Heart left ventricle (tissue), 13 donors: ENCODE results near the gene AFAP1L1.

Source experiments
- POLR2A ChIP-seq, 2 donors: fragments of 450-650 bp; IDR thresholded peaks; one replicate each; pipeline ENCODE4 v1.6.1; 2017; ENCODE audit warnings: antibody characterized with exemption in 2 of 2, mild to moderate bottlenecking in 2 of 2, moderate library complexity in 2 of 2
- TF ChIP-seq, protein P1 (sequence below), 12 donors: fragments of 200-600 bp; sonication (generic) in 4 of 12; IDR thresholded peaks; one replicate each; pipeline versions ENCODE4 v1.5.0 to v1.8.0; 2018 to 2022; ENCODE audit warnings: antibody characterized with exemption in 12 of 12, mild to moderate bottlenecking in 5 of 12
- donor health status: ischemic (EF 13 %, LVEDD 7.1; RV severe dilation, severe dysfunction).
- donor health status: DM: no; HTN: yes; CAD: no.
- donor health status: DM: no; HTN: no; CAD: no.
- donor health status: ischemic (EF 25% LVEDD 6.9; RV normal size, moderate dysfunction).
- donor health status: ischemic (EF 25% LVEDD 5.7; RV mildly dilated, moderate dysfunction).
- donor health status: ischemic (EF 35%, LVEDD 5.7; RV mildly dilated, moderate dysfunction).
- donor health status: nonischemic (EF 11% LVEDD 7.7; RV severe dilation, severe dysfunction).
- donor health status: DM: yes; HTN: yes; CAD: no.
- donor health status: PGD.
- donor health status: ischemic (EF 29% LVEDD 5.4; RV normal size, mild dysfunction).
- donor health status: nonischemic (EF 23%, LVEDD 6.1; RV moderate dilation, normal function).

DNA sequence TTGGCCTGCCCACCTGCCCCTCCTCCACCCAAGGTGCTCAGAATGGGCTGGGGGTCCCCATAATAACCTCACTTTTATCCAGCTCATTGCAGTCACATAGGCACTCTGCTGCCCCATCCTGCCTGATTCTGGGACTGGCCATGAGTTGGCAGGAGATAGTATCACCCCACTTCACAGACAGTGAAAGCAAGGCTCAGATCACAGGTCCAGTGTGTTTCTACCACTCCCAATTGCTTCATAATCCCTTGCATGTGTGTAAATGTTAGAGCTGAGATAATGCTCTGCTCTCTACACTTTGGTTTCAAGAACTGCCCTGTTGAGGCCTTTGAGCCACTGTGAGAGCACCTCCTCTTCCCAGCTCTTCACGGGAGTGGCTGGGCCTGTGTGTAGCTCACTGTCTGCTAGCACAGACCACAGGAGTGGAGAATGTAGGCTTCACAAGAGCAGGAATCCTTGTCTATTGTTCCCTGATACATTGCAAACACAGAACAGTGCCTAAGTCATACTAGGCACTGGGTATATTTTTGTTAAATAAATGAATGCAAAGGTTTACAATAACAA lies 94.6 kb downstream of the AFAP1L1 start:
- TF ChIP-seq, protein P1, sequence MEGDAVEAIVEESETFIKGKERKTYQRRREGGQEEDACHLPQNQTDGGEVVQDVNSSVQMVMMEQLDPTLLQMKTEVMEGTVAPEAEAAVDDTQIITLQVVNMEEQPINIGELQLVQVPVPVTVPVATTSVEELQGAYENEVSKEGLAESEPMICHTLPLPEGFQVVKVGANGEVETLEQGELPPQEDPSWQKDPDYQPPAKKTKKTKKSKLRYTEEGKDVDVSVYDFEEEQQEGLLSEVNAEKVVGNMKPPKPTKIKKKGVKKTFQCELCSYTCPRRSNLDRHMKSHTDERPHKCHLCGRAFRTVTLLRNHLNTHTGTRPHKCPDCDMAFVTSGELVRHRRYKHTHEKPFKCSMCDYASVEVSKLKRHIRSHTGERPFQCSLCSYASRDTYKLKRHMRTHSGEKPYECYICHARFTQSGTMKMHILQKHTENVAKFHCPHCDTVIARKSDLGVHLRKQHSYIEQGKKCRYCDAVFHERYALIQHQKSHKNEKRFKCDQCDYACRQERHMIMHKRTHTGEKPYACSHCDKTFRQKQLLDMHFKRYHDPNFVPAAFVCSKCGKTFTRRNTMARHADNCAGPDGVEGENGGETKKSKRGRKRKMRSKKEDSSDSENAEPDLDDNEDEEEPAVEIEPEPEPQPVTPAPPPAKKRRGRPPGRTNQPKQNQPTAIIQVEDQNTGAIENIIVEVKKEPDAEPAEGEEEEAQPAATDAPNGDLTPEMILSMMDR (IDR thresholded peaks at IDR 0.05): no peak
- TF ChIP-seq POLR2A (IDR thresholded peaks at IDR 0.05): no peak
